Loucy (cell line): ENCODE measurements around the gene RPN2.

ENCODE experiments used
- EZH2phosphoT487 ChIP-seq: fragments of 200-600 bp; IDR thresholded peaks from 2 replicates; pipeline ENCODE4 v1.6.1; 2018; ENCODE audit warnings: antibody characterized with exemption, mild to moderate bottlenecking, moderate library complexity, borderline replicate concordance
- TF ChIP-seq, protein P1 (sequence below): fragments of 200-600 bp; sonication (generic); conservative IDR thresholded peaks from 2 replicates; pipeline ENCODE4 v1.5.1; 2014; ENCODE audit warnings: mild to moderate bottlenecking, antibody characterized with exemption, low read length

DNA sequence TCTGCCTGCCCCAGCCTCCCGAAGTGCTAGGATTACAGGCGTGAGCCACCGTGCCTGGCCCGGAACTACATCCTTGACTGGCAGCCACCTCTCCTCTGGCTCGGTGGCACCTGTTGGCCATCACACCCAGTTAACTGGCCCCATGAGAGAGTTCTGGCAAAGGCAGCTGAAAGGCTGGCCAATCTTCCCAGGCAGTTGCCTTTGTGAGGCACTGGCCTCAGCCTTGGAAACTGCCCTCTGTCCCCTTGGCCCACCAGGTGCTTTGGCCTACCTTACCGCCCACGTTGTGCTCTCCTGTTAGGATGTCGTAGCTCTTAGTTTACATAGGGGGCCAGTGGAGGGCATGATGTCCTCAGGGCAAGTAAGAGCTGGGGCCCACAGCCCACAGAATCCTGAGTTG, 100.7 kb downstream of the RPN2 start:
- TF ChIP-seq, protein P1, sequence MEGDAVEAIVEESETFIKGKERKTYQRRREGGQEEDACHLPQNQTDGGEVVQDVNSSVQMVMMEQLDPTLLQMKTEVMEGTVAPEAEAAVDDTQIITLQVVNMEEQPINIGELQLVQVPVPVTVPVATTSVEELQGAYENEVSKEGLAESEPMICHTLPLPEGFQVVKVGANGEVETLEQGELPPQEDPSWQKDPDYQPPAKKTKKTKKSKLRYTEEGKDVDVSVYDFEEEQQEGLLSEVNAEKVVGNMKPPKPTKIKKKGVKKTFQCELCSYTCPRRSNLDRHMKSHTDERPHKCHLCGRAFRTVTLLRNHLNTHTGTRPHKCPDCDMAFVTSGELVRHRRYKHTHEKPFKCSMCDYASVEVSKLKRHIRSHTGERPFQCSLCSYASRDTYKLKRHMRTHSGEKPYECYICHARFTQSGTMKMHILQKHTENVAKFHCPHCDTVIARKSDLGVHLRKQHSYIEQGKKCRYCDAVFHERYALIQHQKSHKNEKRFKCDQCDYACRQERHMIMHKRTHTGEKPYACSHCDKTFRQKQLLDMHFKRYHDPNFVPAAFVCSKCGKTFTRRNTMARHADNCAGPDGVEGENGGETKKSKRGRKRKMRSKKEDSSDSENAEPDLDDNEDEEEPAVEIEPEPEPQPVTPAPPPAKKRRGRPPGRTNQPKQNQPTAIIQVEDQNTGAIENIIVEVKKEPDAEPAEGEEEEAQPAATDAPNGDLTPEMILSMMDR, result no peak
- TF ChIP-seq EZH2phosphoT487, result no peak
